Stomach (tissue), 4 donors: Measurements from ENCODE around the gene KASH5.

Source experiments
- EP300 ChIP-seq: sonication (generic); formaldehyde crosslinking; IDR thresholded peaks from one replicate; pipeline ENCODE4 v1.6.1; 2017; ENCODE audit warnings: antibody characterized with exemption
- POLR2A ChIP-seq, 4 donors: fragments of 450-650 bp; IDR thresholded peaks; one replicate each; pipeline ENCODE4 v1.6.1; 2016; ENCODE audit warnings: antibody characterized with exemption in 4 of 4, control low read depth in 2 of 4, mild to moderate bottlenecking in 1 of 4, moderate library complexity in 1 of 4
- POLR2AphosphoS5 ChIP-seq, 3 donors: sonication (generic); formaldehyde crosslinking; IDR thresholded peaks; one replicate each; pipeline ENCODE4 v1.6.1; 2016; ENCODE audit warnings: antibody characterized with exemption in 3 of 3
- TF ChIP-seq, protein P1 (sequence below), 7 experiments: fragments of 450-650 bp in 4 of 7; fragments of 200-600 bp in 3 of 7; sonication (generic) in 3 of 7; IDR thresholded peaks; one replicate each; pipeline ENCODE4 v1.5.1; 2016 to 2019; ENCODE audit warnings: antibody characterized with exemption in 7 of 7, control low read depth in 2 of 7, mild to moderate bottlenecking in 1 of 7

DNA sequence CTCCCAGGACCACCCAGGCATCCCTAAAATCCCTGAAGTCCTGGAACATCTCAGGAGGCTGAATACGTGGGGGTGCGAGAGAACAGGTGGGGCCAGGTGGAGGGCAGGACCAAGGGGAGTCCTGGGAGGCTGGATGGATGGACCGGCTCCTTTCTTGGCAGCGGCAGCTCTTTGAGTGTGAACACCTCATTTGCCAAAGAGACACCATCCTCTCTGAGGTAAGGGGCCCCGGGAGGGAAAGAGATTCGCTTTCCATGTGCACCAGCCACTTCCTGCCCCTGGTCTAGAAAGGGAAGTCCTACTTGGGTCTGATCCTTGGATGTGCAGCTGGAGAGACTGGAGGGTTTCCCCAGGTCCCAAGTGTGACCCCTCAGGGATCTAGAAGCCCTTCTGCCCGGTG is 19.0 kb downstream of the KASH5 start:
- TF ChIP-seq, protein P1, sequence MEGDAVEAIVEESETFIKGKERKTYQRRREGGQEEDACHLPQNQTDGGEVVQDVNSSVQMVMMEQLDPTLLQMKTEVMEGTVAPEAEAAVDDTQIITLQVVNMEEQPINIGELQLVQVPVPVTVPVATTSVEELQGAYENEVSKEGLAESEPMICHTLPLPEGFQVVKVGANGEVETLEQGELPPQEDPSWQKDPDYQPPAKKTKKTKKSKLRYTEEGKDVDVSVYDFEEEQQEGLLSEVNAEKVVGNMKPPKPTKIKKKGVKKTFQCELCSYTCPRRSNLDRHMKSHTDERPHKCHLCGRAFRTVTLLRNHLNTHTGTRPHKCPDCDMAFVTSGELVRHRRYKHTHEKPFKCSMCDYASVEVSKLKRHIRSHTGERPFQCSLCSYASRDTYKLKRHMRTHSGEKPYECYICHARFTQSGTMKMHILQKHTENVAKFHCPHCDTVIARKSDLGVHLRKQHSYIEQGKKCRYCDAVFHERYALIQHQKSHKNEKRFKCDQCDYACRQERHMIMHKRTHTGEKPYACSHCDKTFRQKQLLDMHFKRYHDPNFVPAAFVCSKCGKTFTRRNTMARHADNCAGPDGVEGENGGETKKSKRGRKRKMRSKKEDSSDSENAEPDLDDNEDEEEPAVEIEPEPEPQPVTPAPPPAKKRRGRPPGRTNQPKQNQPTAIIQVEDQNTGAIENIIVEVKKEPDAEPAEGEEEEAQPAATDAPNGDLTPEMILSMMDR (IDR thresholded peaks at IDR 0.05): no peak
- no peak for TF ChIP-seq POLR2A (IDR thresholded peaks at IDR 0.05)
- TF ChIP-seq POLR2AphosphoS5 (IDR thresholded peaks at IDR 0.05): no peak
- TF ChIP-seq EP300: no peak
